ENCODE measurements around the gene SLC29A1.

The SLC29A1 gene

GRCh38 chr6:44270526-44271405 is 47.4 kb downstream of the SLC29A1 start:
- DNase-seq, result no peak

DNA sequence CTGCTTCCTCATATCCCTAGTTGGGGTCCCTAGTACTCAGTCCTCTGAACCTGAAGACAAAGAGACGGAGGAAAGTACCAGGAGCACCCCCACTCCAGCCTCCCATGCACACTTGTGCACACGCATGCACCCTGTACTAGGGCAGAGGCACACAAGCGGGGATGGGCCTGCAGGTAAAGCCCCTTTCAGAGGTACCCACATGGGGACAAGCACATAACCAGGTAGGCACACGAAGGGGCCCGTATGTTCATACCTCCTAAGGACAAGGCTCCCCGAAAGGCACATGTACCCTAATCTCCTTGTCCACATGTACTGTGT is 48.0 kb downstream of the SLC29A1 start:
- DNase-seq, result no peak

DNA sequence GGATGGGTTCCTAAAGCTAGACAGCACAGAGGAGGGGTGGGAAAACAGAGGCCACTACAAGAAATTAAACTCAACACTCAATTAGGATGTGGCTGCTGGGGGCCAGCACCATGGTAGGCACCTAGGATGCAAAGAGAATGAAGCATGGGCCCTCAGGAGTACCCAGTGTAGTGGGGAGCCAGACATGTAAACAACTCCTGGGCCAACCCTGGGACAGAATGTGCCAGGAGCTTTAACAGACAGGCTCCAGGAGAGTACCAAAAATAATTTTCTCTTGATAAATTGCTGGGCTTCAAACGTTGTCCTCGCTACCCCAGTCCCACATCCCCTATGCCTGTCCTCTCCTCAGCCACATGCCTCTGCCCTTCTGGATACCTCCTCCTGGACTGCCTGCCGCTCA is 48.5 kb downstream of the SLC29A1 start:
- no peak for DNase-seq

- no peak for DNase-seq
Measured at GRCh38 chr6:44272529-44272928, 49.1 kb downstream of the SLC29A1 start.

GRCh38 chr6:44272999-44273566 is 49.7 kb downstream of the SLC29A1 start:
- no peak for DNase-seq

DNA sequence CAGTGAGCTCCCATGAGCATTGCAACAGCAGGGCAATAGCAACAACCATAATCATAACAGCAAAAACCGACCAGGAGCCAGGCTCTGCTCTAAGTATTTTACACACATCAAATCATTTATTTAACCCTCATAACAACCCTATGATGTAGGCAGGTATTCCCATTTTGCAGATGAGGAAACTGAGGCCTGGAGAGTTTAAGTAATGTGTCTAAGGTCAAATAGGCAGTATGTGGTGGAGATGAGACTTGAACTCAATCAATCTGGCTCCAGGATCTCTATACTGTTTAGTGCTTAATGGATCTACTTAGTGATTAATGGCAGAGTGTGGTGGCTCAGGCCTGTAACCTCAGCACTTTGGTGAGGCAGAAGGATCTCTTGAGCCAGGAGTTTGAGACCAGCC is 50.2 kb downstream of the SLC29A1 start:
- DNase-seq, result no peak

DNA sequence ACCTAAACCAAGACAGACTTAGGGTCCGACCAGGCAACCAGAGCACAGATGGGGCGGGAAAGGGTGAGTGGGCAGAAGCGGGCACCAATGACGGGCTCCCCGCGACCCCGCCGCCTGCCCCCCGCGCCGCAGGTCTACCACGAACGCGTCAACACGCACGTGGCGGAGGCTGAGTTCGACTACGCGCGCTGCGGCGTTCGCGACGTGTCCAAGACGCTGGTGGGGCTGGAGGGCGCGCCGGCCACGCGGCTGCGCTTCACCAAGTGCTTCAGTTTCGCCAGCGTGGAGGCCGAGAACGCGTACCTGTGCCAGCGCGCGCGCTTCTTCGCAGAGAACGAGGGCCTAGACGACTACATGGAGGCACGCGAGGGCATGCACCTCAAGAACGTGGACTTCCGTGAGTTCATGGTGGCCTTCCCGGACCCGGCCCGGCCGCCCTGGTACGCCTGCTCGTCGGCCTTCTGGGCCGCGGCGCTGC is 51.9 kb downstream of the SLC29A1 start:
- no peak for DNase-seq

DNA sequence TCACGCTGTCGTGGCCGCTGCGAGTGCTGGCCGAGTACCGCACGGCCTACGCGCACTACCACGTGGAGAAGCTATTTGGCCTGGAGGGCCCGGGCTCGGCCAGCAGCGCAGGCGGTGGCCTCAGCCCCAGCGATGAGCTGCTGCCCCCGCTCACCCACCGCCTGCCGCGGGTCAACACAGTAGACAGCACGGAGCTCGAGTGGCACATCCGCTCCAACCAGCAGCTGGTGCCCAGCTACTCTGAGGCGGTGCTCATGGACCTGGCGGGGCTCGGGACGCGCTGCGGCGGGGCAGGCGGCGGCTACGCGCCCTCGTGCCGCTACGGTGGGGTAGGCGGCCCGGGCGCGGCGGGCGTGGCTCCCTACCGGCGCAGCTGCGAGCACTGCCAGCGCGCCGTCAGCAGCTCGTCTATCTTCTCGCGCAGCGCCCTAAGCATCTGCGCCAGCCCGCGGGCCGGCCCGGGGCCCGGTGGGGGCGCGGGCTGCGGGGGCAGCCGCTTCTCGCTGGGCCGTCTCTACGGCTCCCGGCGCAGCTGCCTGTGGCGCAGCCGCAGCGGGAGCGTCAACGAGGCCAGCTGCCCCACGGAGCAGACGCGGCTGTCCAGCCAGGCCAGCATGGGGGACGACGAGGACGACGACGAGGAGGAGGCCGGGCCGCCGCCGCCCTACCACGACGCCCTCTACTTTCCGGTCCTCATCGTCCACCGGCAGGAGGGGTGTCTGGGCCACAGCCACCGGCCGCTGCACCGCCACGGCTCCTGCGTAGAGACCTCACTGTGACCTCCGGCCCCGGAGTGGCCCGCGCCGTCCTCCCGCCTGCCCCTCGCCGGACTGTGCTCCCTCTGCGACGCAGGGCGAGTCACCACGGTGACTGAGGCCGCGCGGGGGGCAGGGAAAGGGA is 52.6 kb downstream of the SLC29A1 start:
- DNase-seq, result no peak

DNA sequence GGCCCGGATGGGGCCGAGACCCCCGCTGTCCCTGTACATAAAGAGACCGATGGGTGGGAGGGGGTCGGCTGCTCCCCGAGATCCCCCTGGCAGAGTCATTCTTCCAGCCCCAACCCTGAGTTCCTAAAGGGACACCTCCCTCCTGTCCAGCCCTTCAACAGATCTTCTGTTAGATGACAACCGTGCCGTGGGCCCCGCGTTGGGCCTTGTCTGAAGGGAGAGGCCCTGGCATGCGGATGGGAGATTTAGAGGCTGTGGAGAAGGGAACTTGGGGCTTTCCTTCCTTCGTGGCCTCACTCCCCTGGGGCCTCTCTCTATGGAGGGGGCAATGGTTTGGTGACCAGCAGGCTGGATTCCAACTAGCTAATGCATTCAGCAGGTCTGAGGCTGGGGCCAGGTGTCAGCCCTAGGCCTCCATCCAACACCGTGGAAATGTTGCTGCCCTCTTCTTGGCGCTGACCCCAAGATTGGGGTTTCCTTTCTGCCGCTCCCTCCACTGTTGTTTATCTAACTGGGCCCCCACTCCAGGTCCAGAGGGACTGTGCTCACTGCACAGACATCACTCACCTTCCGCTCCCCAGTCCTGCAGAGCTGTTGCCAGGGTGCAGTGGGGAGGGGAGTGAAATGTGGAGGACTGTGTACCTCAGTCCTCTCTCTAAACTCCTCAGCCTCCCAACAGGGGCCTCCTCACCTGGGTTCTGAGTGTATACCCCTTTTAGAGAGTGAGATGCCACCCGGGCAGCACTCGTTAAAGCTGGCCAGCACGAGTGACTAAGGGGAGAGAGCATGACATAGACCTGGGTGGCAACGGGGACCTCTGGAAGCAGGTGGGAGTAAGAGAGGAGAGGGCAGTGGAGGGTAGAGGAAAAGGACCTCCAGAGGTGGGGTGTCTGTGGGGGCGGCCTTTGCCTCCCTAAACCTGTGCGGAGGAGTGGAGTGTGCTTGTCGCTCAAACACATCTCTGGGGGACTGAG is 53.6 kb downstream of the SLC29A1 start:
- no peak for DNase-seq

DNA sequence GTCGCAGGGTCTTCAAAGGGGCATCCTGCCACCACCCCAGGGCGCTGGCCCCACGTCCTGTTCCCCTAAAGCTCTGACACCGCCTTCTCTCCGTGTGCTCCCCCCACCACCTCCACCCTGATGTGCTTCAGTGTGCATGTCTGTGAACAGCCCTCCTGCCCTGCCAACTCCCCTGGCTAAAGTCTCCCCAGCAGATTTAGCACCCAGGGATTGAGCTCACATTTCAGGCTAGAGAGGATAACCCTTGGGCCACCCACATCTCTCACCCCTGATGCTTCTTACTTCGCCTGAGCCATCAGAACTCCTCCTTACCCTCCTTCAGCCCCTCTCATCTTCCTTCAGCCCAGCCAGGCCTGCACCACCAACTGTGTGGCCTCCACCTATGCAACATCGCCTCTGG is 54.4 kb downstream of the SLC29A1 start:
- DNase-seq, result no peak

- no peak for DNase-seq
Measured at GRCh38 chr6:44278315-44278714, 54.9 kb downstream of the SLC29A1 start.

GRCh38 chr6:44278774-44279697 is 55.6 kb downstream of the SLC29A1 start:
- no peak for DNase-seq

All from islet precursor cell (in vitro differentiated cells).